Suprapubic skin (tissue), 3 donors: ENCODE results near the gene COL7A1.

Experiments
- CTCF ChIP-seq, 2 donors: fragments of 200-600 bp in 1 of 2; fragments of 450-650 bp in 1 of 2; sonication (generic) in 1 of 2; IDR thresholded peaks; one replicate each; pipeline ENCODE4 v1.5.1; 2016 to 2019; ENCODE audit warnings: antibody characterized with exemption in 2 of 2, mild to moderate bottlenecking in 1 of 2, moderate library complexity in 1 of 2
- POLR2A ChIP-seq, 2 donors: fragments of 450-650 bp; IDR thresholded peaks; one replicate each; pipeline ENCODE4 v1.6.1; 2017; ENCODE audit warnings: antibody characterized with exemption in 2 of 2, mild to moderate bottlenecking in 2 of 2, moderate library complexity in 2 of 2

DNA sequence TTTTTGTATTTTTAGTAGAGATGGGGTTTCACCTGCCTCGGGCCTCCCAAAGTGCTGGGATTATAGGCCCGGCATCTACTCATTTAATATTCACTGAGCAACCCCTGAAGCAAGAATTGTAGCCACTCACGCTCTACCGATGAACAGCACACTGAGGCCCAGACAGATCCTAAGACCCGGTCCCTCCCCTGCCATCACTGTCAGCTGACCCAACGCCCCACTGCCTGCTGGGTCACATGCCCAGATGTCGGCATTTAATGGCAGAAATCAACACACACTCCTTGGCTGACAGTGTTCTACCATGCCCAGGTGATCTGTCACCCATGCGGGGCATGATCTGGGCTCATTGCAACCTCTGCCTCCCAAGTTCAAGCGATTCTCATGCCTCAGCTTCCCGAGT lies 29.6 kb upstream of the COL7A1 start:
- TF ChIP-seq CTCF (IDR thresholded peaks at IDR 0.05) (no peak), POLR2A (IDR thresholded peaks at IDR 0.05) (no peak)
